Panc1 (cell line): Measurements from ENCODE around the gene LRRC27. TPM values are rescaled to one million over a fixed set of nuclear protein-coding genes. Genes with fewer than 3 reads are reported as not detected.

Experiments used
- ATAC-seq: fragments of 200-7000 bp; cut with Tn5 transposase; 2 replicates; pipeline ENCODE4 v1.9.1; 2020; ENCODE audit warnings: mild to moderate bottlenecking, moderate library complexity
- BruUV-seq: library from RNA; stranded (reverse); fragments of 400-500 nt; replicated peaks from 2 replicates; lab custom pipeline; 2021; lab: Mats Ljungman, UMichigan
- CTCF ChIA-PET: fragments of 300-600 bp; sonication (Branson Sonifier 250); formaldehyde crosslinking; loops from one replicate; lab custom pipeline; 2022; ENCODE audit warnings: antibody characterized with exemption; lab: Charles Lee
- POLR2A ChIA-PET: fragments of 300-600 bp; sonication (Branson Sonifier 250); formaldehyde crosslinking; loops from one replicate; lab custom pipeline; 2022; ENCODE audit warnings: antibody characterized with exemption; lab: Charles Lee
- DNase-seq: peaks from one replicate; pipeline ENCODE4 v3.0.0-alpha.2; 2010; ENCODE audit warnings: low read depth, low spot score
- H3K27ac ChIP-seq: 2 replicates; pipeline ENCODE4 v1.5.1; 2011; ENCODE audit warnings: mild to moderate bottlenecking, low read length, inconsistent platforms
- H3K27me3 ChIP-seq: fragments of 200-500 bp; sonication (Bioruptor generic); 2 replicates; pipeline ENCODE4 v1.6.0; 2014; ENCODE audit warnings: low read length, inconsistent platforms; ENCODE audit not compliant: control insufficient read depth, insufficient read depth
- H3K36me3 ChIP-seq: fragments of 200-500 bp; sonication (Bioruptor generic); 2 replicates; pipeline ENCODE4 v1.5.1; 2014; ENCODE audit warnings: inconsistent platforms, mild to moderate bottlenecking, low read length, moderate library complexity; ENCODE audit not compliant: control insufficient read depth, insufficient read depth
- H3K4me1 ChIP-seq: 2 replicates; pipeline ENCODE4 v1.5.1; 2011; ENCODE audit warnings: inconsistent platforms, mild to moderate bottlenecking, low read length, moderate library complexity; ENCODE audit not compliant: control insufficient read depth, insufficient read depth
- H3K4me3 ChIP-seq, 2 experiments: 2 replicates each; pipeline ENCODE4 v1.5.1; 2011 to 2012; ENCODE audit warnings: low read depth in 2 of 2, low read length in 2 of 2, mild to moderate bottlenecking in 2 of 2, inconsistent platforms in 1 of 2, moderate library complexity in 1 of 2
- H3K9me3 ChIP-seq: fragments of 200-500 bp; sonication (Bioruptor generic); 2 replicates; pipeline ENCODE4 v1.5.1; 2014; ENCODE audit warnings: low read depth, mild to moderate bottlenecking, inconsistent platforms, low read length, moderate library complexity; ENCODE audit not compliant: control insufficient read depth, insufficient read depth
- CTCF ChIP-seq: fragments of 450-650 bp; IDR thresholded peaks from 2 replicates; pipeline ENCODE4 v1.5.1; 2017; ENCODE audit warnings: mild to moderate bottlenecking
- POLR2AphosphoS5 ChIP-seq: IDR thresholded peaks from 2 replicates; pipeline ENCODE4 v1.6.1; 2012; ENCODE audit warnings: mild to moderate bottlenecking, low read depth, low read length, moderate library complexity
- REST ChIP-seq, 2 experiments: IDR thresholded peaks; 2 replicates each; pipeline ENCODE4 v1.6.1; 2011 to 2012; ENCODE audit warnings: low read depth in 2 of 2, control low read depth in 1 of 2, low read length in 1 of 2, mild to moderate bottlenecking in 1 of 2, moderate library complexity in 1 of 2; ENCODE audit not compliant: insufficient read depth in 1 of 2
- SIN3A ChIP-seq: IDR thresholded peaks from 2 replicates; pipeline ENCODE4 v1.6.1; 2012; ENCODE audit warnings: low read depth, mild to moderate bottlenecking, low read length, moderate library complexity, borderline replicate concordance; ENCODE audit not compliant: insufficient read depth
- TCF7L2 ChIP-seq: IDR thresholded peaks from 2 replicates; pipeline ENCODE4 v1.6.1; 2011; ENCODE audit warnings: mild to moderate bottlenecking, low read depth, low read length, inconsistent platforms
- in situ Hi-C: cut with HindIII; loops from 2 replicates; pipeline ENCODE4 v1.10.0; 2016; ENCODE audit warnings: low sequenced_read_pairs, low pct_unique_long_range_greater_than_20kb
- intact Hi-C: fragments of 100-400 bp; cut with micrococcal nuclease; formaldehyde crosslinking; loops from one replicate; pipeline ENCODE4 v1.10.0; 2022; ENCODE audit not compliant: unreplicated experiment
- total RNA-seq: library from RNA; stranded (reverse); gene quantifications from one replicate; pipeline ENCODE4 v1.2.1, GENCODE V29; 2021; ENCODE audit not compliant: unreplicated experiment

The LRRC27 gene
- total RNA-seq, 1 experiment from 2014 or later, result 15.7 TPM

DNA sequence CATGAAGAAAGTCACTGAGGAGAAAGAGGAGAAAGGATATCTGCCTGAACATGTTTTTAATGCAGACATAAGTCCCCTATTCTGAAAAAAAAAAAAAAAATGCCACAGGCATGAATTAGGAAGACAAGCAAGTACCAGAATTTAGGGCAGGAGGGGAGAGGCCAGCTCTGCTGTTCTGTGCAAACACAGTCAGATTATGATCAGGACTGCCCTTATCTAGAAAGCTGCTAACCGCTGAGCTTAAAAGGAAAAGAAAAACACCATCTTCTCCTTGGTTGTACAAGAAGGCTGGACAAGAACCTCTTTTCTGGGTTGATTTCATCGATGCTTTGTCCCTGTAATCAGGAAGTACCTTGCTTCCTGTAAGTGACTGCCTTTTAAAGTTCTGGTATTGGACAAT, 49.7 kb downstream of the LRRC27 start:
- in situ Hi-C loops (no loop called here), intact Hi-C loops (no loop called here)
- H3K4me1 ChIP-seq, result no peaks in the 10 kb centered on the region
- H3K36me3 ChIP-seq, result no peaks in the 10 kb centered on the region
- POLR2A ChIA-PET, result no interaction called here
- DNase-seq (no peak), ATAC-seq (no peak)
- no peak for TF ChIP-seq REST (IDR thresholded peaks at IDR 0.05; ENCODE audit: insufficient read depth in 1 of 2, low read depth in 2 of 2, low read length in 1 of 2)
- TF ChIP-seq SIN3A, result no peak
- TF ChIP-seq CTCF, result no peak
- no peak for TF ChIP-seq POLR2AphosphoS5
- TF ChIP-seq TCF7L2, result no peak
- H3K27me3 ChIP-seq, result no peaks in the 10 kb centered on the region
- CTCF ChIA-PET, result interaction anchor here (0.5 kb wide), 1 partner anchor 63 kb away, joined by 9 read pairs; no protein-coding TSS in a partner anchor
- no peaks in the 10 kb centered on the region for H3K9me3 ChIP-seq
- no TSS peak for BruUV-seq
- H3K4me3 ChIP-seq, result no peak overlapping the region
- no peak overlapping the region for H3K27ac ChIP-seq

DNA sequence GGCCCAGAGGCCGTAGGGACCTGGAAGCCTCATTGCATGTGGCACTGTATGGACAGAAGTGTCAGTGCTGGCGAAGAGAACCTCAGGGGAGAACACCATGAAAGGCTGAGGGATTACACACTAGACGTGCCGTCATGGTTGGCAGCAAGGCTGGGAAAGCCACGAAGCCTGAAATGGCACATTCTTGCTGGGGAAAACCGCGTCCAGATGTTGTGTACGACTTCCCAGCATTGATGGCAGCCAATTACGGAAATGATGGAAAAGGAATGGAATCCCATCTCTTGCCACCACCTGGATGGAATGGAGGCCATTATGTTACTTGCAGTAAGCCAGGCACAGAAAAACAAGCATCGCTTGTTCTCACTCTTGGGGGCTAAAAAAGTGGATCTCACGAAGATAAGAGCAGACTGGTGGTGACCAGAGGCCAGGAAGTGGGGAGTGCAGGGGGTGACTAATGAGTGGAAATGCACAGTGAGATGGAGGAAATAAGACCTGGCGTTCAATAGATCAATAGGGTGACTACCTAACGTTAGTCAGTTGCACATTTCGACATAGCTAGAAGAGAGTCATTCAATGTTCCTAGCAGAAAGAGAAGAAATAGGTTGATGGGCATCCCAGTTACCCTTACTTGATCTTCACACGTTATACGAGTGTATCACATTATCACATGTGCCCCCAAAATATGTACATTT, 50.4 kb downstream of the LRRC27 start:
- Histone ChIP-seq H3K4me1 (peaks cover under 1% of the 10 kb centered on the region; the same call in 1 of the 2 replicates), H3K27ac (no peak overlapping the region), H3K9me3 (no peaks in the 10 kb centered on the region), H3K4me3 (no peak overlapping the region), H3K27me3 (no peaks in the 10 kb centered on the region), H3K36me3 (no peaks in the 10 kb centered on the region)
- intact Hi-C loops, result no loop called here
- ATAC-seq (no peak), DNase-seq (no peak)
- ChIA-PET CTCF (no interaction called here), POLR2A (no interaction called here)
- in situ Hi-C loops, result no loop called here
- TF ChIP-seq REST (IDR thresholded peaks at IDR 0.05; ENCODE audit: insufficient read depth in 1 of 2, low read depth in 2 of 2, low read length in 1 of 2) (no peak), SIN3A (no peak), POLR2AphosphoS5 (no peak), TCF7L2 (no peak), CTCF (no peak)
- no TSS peak for BruUV-seq
